K562 (cell line): Measurements from ENCODE around the gene TNF. TPM values are rescaled to one million over a fixed set of nuclear protein-coding genes. Genes with fewer than 3 reads are reported as not detected.

ENCODE experiments used
- ATF7 ChIP-seq: fragments of 450-650 bp; IDR thresholded peaks from 2 replicates; pipeline ENCODE4 v1.7.1; 2014; ENCODE audit warnings: mild to moderate bottlenecking, moderate library complexity
- CEBPZ ChIP-seq: fragments of 150-350 bp; IDR thresholded peaks from 2 replicates; pipeline ENCODE4 v1.6.1; 2014; ENCODE audit warnings: low read depth, mild to moderate bottlenecking, low read length, borderline replicate concordance
- CHD1 ChIP-seq: fragments of 200-600 bp; sonication (generic); IDR thresholded peaks from one replicate; pipeline ENCODE4 v1.6.1; 2012; ENCODE audit warnings: mild to moderate bottlenecking, moderate library complexity, low read length, inconsistent platforms
- GATAD2A ChIP-seq: fragments of 450-650 bp; IDR thresholded peaks from 2 replicates; pipeline ENCODE4 v1.6.1; 2017
- HDAC8 ChIP-seq: fragments of 450-650 bp; IDR thresholded peaks from 2 replicates; pipeline ENCODE4 v1.6.1; 2016; ENCODE audit warnings: mild to moderate bottlenecking, missing genetic modification characterization, moderate library complexity, missing compliant biosample characterization
- PPARD ChIP-seq: fragments of 250-450 bp; sonication (Bioruptor Pico); IDR thresholded peaks from 2 replicates; pipeline ENCODE4 v1.8.0; 2022; ENCODE audit warnings: inconsistent platforms, mild to moderate bottlenecking, moderate library complexity
- TRIM28 ChIP-seq: fragments of 450-650 bp; IDR thresholded peaks from 2 replicates; pipeline ENCODE4 v1.6.1; 2017
- ZHX1 ChIP-seq: fragments of 150-350 bp; conservative IDR thresholded peaks from 2 replicates; pipeline ENCODE4 v1.6.1; 2014; ENCODE audit warnings: low read length
- ZNF518B ChIP-seq: fragments of 250-450 bp; sonication (Bioruptor Pico); IDR thresholded peaks from 2 replicates; pipeline ENCODE4 v1.5.0; 2021; ENCODE audit warnings: mild to moderate bottlenecking, moderate library complexity
- ZNF785 ChIP-seq: fragments of 250-450 bp; sonication (Bioruptor Pico); IDR thresholded peaks from 2 replicates; pipeline ENCODE4 v1.4.0; 2020; ENCODE audit warnings: mild to moderate bottlenecking
- polyA plus RNA-seq, 8 experiments: library from polyadenylated mRNA; depleted of rRNA in 4 of 8; stranded (reverse) in 5 of 8; unstranded in 3 of 8; fragments of >200 nt; fragmentation: Nextera tagmentation in 2 of 8; fragmentation: Illumina TruSeq in 1 of 8; extraction: Ambion mirVana in 2 of 8; extraction: Trizol in 1 of 8; gene quantifications; 2 replicates each; pipeline versions ENCODE4 v1.2.1 to v1.2.3, GENCODE V29; 2011 to 2014; ENCODE audit warnings: inconsistent platforms in 1 of 8, missing spikeins in 1 of 8
- total RNA-seq, 7 experiments: library from RNA; depleted of rRNA in 6 of 7; stranded (reverse); fragments of >200 nt in 6 of 7; fragmentation: Illumina TruSeq in 2 of 7; extraction: Trizol in 2 of 7; gene quantifications; 2 replicates each; pipeline versions ENCODE4 v1.2.1 to v1.2.3, GENCODE V29; 2011 to 2021; ENCODE audit warnings: low replicate concordance in 1 of 7

The TNF gene
- total and polyA plus RNA-seq, 9 of the 15 experiments (the other 6 are each of a cell fraction or from before 2014, with no cell fraction given), result 0.08 to 0.40 TPM; not detected in 7

GRCh38 chr6:31541658-31542521 is 33.5 kb upstream of the TNF start, which contains the start of gene DDX39B (continued):
- TF ChIP-seq ZHX1, result peak; percentile 78; the same call in 1 of the 2 replicates
- no peak for TF ChIP-seq ZNF785 (CRISPR knock-in tag)
- peak; percentile 72 for TF ChIP-seq ATF7
- peak; percentile 34 for TF ChIP-seq CHD1
- 0 out of 2 replicates have a peak, but pooled peaks have one; percentile 43 for TF ChIP-seq CEBPZ
- no peak for TF ChIP-seq PPARD (CRISPR knock-in tag)
- no peak for TF ChIP-seq ZNF518B (CRISPR knock-in tag)
- peak; percentile 62 for TF ChIP-seq TRIM28
- no peak for TF ChIP-seq HDAC8 (tag)
- TF ChIP-seq GATAD2A, result peak; percentile 95
